Measurements from ENCODE around the gene CTNNA2.

The CTNNA2 gene

GRCh38 chr2:80292474-80292873 lies 779.6 kb downstream of the CTNNA2 start:
- no peak for DNase-seq (ENCODE audit: low read depth)

- no peak for DNase-seq (ENCODE audit: low read depth)
Observed at GRCh38 chr2:80293039-80293438, 780.2 kb downstream of the CTNNA2 start.

- no peak for DNase-seq (ENCODE audit: low read depth)
Observed at GRCh38 chr2:80298954-80299353, 786.1 kb downstream of the CTNNA2 start.

GRCh38 chr2:80299661-80300060 lies 786.8 kb downstream of the CTNNA2 start:
- no peak for DNase-seq (ENCODE audit: low read depth)

- no peak for DNase-seq (ENCODE audit: low read depth)
Observed at GRCh38 chr2:80300346-80300745, 787.5 kb downstream of the CTNNA2 start.

GRCh38 chr2:80300954-80301353 lies 788.1 kb downstream of the CTNNA2 start:
- DNase-seq (ENCODE audit: low read depth): no peak

GRCh38 chr2:80302001-80302313 lies 789.1 kb downstream of the CTNNA2 start:
- no peak for DNase-seq (ENCODE audit: low read depth)

GRCh38 chr2:80302314-80303005 lies 789.6 kb downstream of the CTNNA2 start:
- no peak for DNase-seq (ENCODE audit: low read depth)

- no peak for DNase-seq (ENCODE audit: low read depth)
Observed at GRCh38 chr2:80303006-80303908, 790.4 kb downstream of the CTNNA2 start.

GRCh38 chr2:80303909-80304837 lies 791.3 kb downstream of the CTNNA2 start, which contains the start of gene LRRTM1:
LRRTM1 (minus strand) TSS chr2:80304752; CDS start chr2:80303819, 933 bp downstream.
- no peak for DNase-seq (ENCODE audit: low read depth)

GRCh38 chr2:80311304-80311703 lies 798.5 kb downstream of the CTNNA2 start:
- no peak for DNase-seq (ENCODE audit: low read depth)

- no peak for DNase-seq (ENCODE audit: low read depth)
Observed at GRCh38 chr2:80312282-80312839, 799.5 kb downstream of the CTNNA2 start.

- no peak for DNase-seq (ENCODE audit: low read depth)
Observed at GRCh38 chr2:80322311-80322920, 809.6 kb downstream of the CTNNA2 start.

GRCh38 chr2:80322958-80323357 lies 810.1 kb downstream of the CTNNA2 start:
- no peak for DNase-seq (ENCODE audit: low read depth)

- no peak for DNase-seq (ENCODE audit: low read depth)
Observed at GRCh38 chr2:80323610-80324009, 810.8 kb downstream of the CTNNA2 start.

- DNase-seq (ENCODE audit: low read depth): no peak
Observed at GRCh38 chr2:80324525-80324924, 811.7 kb downstream of the CTNNA2 start.

GRCh38 chr2:80326214-80326613 lies 813.4 kb downstream of the CTNNA2 start:
- no peak for DNase-seq (ENCODE audit: low read depth)

GRCh38 chr2:80326861-80327260 lies 814.0 kb downstream of the CTNNA2 start:
- DNase-seq (ENCODE audit: low read depth): no peak

- DNase-seq (ENCODE audit: low read depth): no peak
Observed at GRCh38 chr2:80328159-80328571, 815.3 kb downstream of the CTNNA2 start.

GRCh38 chr2:80329491-80329890 lies 816.6 kb downstream of the CTNNA2 start:
- no peak for DNase-seq (ENCODE audit: low read depth)

Data from activated T-helper 9 cell treated with anti-CD3 and anti-CD28 coated beads, Interleukin-2, amount 50 U/mL, for 16 hours (primary cell).